ENCODE measurements around the gene WBP4.

Gene WBP4

DNA sequence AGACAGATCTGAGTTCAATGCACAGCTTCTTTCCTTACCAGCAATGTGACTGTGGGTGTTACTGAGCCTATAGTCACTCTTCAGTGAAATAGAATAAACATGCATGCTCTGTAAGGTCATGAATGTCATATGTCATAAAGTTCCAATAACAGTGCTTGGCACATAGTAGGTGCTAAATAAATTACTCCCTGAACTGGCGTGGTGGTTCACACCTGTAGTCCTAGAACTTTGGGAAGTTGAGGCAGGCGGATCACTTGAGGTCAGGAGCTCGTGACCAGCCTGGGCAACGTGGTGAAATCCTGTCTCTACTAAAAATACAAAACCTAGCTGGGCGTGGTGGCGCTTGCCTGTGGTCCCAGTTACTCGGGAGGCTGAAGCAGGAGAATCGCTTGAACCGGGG lies 13.2 kb downstream of the WBP4 start:
- no peak overlapping the region for H3K4me3 ChIP-seq (replicated peaks; ENCODE audit: insufficient read depth, low read length)
- H3K27me3 ChIP-seq (ENCODE audit: insufficient read depth, poor library complexity, severe bottlenecking) = no peaks in the 10 kb centered on the region
- H3K27ac ChIP-seq (replicated peaks) = no peak overlapping the region
- TF ChIP-seq, protein P1, sequence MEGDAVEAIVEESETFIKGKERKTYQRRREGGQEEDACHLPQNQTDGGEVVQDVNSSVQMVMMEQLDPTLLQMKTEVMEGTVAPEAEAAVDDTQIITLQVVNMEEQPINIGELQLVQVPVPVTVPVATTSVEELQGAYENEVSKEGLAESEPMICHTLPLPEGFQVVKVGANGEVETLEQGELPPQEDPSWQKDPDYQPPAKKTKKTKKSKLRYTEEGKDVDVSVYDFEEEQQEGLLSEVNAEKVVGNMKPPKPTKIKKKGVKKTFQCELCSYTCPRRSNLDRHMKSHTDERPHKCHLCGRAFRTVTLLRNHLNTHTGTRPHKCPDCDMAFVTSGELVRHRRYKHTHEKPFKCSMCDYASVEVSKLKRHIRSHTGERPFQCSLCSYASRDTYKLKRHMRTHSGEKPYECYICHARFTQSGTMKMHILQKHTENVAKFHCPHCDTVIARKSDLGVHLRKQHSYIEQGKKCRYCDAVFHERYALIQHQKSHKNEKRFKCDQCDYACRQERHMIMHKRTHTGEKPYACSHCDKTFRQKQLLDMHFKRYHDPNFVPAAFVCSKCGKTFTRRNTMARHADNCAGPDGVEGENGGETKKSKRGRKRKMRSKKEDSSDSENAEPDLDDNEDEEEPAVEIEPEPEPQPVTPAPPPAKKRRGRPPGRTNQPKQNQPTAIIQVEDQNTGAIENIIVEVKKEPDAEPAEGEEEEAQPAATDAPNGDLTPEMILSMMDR (IDR thresholded peaks at IDR 0.05; ENCODE audit: insufficient read depth, low read length) = no peak
- TF ChIP-seq SPI1 (IDR thresholded peaks at IDR 0.05; ENCODE audit: borderline replicate concordance, low read depth) (no peak), POLR2AphosphoS5 (IDR thresholded peaks at IDR 0.05; ENCODE audit: low read depth) (no peak)
- no peak for DNase-seq (ENCODE audit: low read depth in 1 of 2, low spot score in 1 of 2)

DNA sequence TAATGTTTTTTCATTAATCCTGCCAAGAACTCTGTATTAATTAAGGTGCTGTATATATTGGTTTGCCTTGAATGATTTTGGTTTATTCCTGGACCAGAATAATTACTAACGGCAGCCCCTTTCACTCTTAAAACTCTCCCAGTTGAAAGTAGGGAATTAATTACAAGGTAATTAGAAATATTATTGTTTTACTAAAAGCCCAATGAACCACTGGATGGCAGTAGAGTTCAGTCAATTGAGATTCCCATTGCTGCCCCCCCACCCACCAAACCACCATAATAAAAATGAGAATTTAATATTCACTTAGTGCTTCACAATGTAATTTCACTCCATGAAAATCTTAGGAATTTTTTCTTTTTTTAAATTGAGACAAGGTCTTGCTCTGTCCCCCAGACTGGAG lies 13.7 kb downstream of the WBP4 start:
- Histone ChIP-seq H3K27me3 (ENCODE audit: insufficient read depth, poor library complexity, severe bottlenecking) (no peaks in the 10 kb centered on the region), H3K27ac (replicated peaks) (no peak overlapping the region)
- TF ChIP-seq, protein P1 (IDR thresholded peaks at IDR 0.05; ENCODE audit: insufficient read depth, low read length) = no peak
- TF ChIP-seq, protein P2, sequence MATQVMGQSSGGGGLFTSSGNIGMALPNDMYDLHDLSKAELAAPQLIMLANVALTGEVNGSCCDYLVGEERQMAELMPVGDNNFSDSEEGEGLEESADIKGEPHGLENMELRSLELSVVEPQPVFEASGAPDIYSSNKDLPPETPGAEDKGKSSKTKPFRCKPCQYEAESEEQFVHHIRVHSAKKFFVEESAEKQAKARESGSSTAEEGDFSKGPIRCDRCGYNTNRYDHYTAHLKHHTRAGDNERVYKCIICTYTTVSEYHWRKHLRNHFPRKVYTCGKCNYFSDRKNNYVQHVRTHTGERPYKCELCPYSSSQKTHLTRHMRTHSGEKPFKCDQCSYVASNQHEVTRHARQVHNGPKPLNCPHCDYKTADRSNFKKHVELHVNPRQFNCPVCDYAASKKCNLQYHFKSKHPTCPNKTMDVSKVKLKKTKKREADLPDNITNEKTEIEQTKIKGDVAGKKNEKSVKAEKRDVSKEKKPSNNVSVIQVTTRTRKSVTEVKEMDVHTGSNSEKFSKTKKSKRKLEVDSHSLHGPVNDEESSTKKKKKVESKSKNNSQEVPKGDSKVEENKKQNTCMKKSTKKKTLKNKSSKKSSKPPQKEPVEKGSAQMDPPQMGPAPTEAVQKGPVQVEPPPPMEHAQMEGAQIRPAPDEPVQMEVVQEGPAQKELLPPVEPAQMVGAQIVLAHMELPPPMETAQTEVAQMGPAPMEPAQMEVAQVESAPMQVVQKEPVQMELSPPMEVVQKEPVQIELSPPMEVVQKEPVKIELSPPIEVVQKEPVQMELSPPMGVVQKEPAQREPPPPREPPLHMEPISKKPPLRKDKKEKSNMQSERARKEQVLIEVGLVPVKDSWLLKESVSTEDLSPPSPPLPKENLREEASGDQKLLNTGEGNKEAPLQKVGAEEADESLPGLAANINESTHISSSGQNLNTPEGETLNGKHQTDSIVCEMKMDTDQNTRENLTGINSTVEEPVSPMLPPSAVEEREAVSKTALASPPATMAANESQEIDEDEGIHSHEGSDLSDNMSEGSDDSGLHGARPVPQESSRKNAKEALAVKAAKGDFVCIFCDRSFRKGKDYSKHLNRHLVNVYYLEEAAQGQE (IDR thresholded peaks at IDR 0.05; ENCODE audit: insufficient replicate concordance, low read depth) = no peak

DNA sequence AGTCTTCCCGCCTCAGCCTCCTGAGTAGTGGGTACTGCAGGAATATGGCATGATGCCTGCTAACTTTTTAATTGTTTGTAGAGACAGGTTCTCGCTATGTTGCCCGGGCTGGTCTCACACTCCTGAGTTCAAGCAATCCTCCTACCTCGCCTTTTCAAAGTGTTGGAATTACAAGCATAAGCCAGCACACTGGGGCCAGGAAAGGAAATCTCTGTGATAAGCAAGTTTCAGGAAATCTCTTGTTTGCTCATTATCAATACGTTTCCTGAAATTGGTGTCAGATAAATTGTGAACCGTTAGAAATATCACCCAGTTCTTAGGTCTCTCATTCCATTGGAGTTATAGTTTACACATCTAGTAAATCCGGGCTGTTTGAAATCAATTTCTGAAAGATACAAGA lies 14.2 kb downstream of the WBP4 start:
- Histone ChIP-seq H3K4me3 (replicated peaks; ENCODE audit: insufficient read depth, low read length) (no peak overlapping the region), H3K27me3 (ENCODE audit: insufficient read depth, poor library complexity, severe bottlenecking) (no peaks in the 10 kb centered on the region), H3K27ac (replicated peaks) (no peak overlapping the region)
- TF ChIP-seq SPI1 (IDR thresholded peaks at IDR 0.05; ENCODE audit: borderline replicate concordance, low read depth) (no peak), POLR2AphosphoS5 (IDR thresholded peaks at IDR 0.05; ENCODE audit: low read depth) (no peak), GABPA (IDR thresholded peaks at IDR 0.05; ENCODE audit: low read depth) (no peak)
- TF ChIP-seq, protein P1 (IDR thresholded peaks at IDR 0.05; ENCODE audit: insufficient read depth, low read length) = no peak
- TF ChIP-seq, protein P2 (IDR thresholded peaks at IDR 0.05; ENCODE audit: insufficient replicate concordance, low read depth) = no peak
- DNase-seq (ENCODE audit: low read depth in 1 of 2, low spot score in 1 of 2) = no peak

More for the DNA sequence above, 13.7 kb downstream of the WBP4 start:
- no peak overlapping the region for H3K4me3 ChIP-seq (replicated peaks; ENCODE audit: insufficient read depth, low read length)
- DNase-seq (ENCODE audit: low read depth in 1 of 2, low spot score in 1 of 2) = peak in 1 of 2 experiments; percentile 33

DNA sequence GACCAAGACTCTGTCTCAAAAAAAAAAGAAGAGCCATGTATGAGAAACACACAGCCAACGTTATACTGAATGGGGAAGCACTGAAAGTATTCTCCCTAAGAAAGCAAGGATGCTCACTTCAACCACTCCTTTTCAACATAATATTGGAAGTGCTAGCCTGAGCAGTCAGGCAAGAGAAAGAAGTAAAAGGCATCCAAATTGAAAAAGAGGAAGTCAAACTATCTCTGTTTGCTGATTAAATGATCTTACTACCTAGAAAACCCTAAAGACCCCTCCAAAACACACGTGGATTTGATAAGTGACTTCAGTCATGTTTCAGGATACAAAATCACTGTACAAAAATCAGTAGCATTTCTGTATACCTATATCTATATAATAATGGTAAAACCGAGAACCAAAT lies 16.2 kb downstream of the WBP4 start:
- no peak overlapping the region for H3K27ac ChIP-seq (replicated peaks)
- TF ChIP-seq SPI1 (IDR thresholded peaks at IDR 0.05; ENCODE audit: borderline replicate concordance, low read depth) (peak; percentile 64), GABPA (IDR thresholded peaks at IDR 0.05; ENCODE audit: low read depth) (no peak)
- TF ChIP-seq, protein P1 (IDR thresholded peaks at IDR 0.05; ENCODE audit: insufficient read depth, low read length) = no peak

More for the DNA sequence above, 16.2 kb downstream of the WBP4 start:
- Histone ChIP-seq H3K27me3 (ENCODE audit: insufficient read depth, poor library complexity, severe bottlenecking) (no peaks in the 10 kb centered on the region), H3K4me3 (replicated peaks; ENCODE audit: insufficient read depth, low read length) (no peak overlapping the region)
- DNase-seq (ENCODE audit: low read depth in 1 of 2, low spot score in 1 of 2) = no peak
